ENCODE results near the gene ARHGAP23. TPM values are rescaled to one million over a fixed set of nuclear protein-coding genes. Genes with fewer than 3 reads are reported as not detected.

ARHGAP23 gene
- total RNA-seq, 1 experiment from 2014 or later = 129 TPM

GRCh38 chr17:38464723-38465390 is 36.6 kb downstream of the ARHGAP23 start:
- intact Hi-C loops (cut with micrococcal nuclease; ENCODE audit: unreplicated experiment) = loop anchor here (1.0 kb wide), 1 partner anchor 11 kb away; no protein-coding TSS in a partner anchor
- H4K20me1 ChIP-seq (ENCODE audit: insufficient read depth) = no peaks in the 10 kb centered on the region
- H3K4me3 ChIP-seq = no peak overlapping the region
- H3K4me1 ChIP-seq (replicated peaks; ENCODE audit: insufficient read depth) = no peaks in the 10 kb centered on the region; the same call in 1 of the 2 replicates
- DNase-seq = peak in 1 of 2 experiments; percentile 89
- H3F3A ChIP-seq (ENCODE audit: insufficient read depth, low read depth) = peaks cover 7% of the 10 kb centered on the region; the same call in 1 of the 2 replicates
- ChIA-PET POLR2A (ENCODE audit: unreplicated experiment) (interaction anchor here (0.5 to 2.1 kb wide), 3 partner anchors 13 to 380 kb away, joined by 12 to 53 read pairs (median 20); no protein-coding TSS in a partner anchor), CTCF (interaction anchor here (0.6 to 1.4 kb wide), 2 partner anchors 13 to 31 kb away, joined by 4 to 6 read pairs; no protein-coding TSS in a partner anchor)
- H3K27me3 ChIP-seq (ENCODE audit: insufficient read depth, low read depth) = no peaks in the 10 kb centered on the region
- BruUV-seq (replicated peaks) = no TSS peak
- no peaks in the 10 kb centered on the region for H3K9me2 ChIP-seq (ENCODE audit: insufficient read depth)
- no peak overlapping the region for H2AFZ ChIP-seq
- no peak for TF ChIP-seq EZH2 (IDR thresholded peaks at IDR 0.05; ENCODE audit: low read depth)
- TF ChIP-seq CTCF (conservative IDR thresholded peaks at IDR 0.05) = no peak
- no peaks in the 10 kb centered on the region for H3K9me3 ChIP-seq (ENCODE audit: insufficient read depth, low read depth)
- H3K27ac ChIP-seq = no peak overlapping the region
- H3K36me3 ChIP-seq (ENCODE audit: low read depth) = no peaks in the 10 kb centered on the region; the same call in 1 of the 2 replicates
- H3K4me2 ChIP-seq = no peak overlapping the region
- H3K79me2 ChIP-seq (ENCODE audit: low read depth) = no peaks in the 10 kb centered on the region

GRCh38 chr17:38465391-38466345 is 37.4 kb downstream of the ARHGAP23 start:
- intact Hi-C loops (cut with micrococcal nuclease; ENCODE audit: unreplicated experiment) = no loop called here
- peak in 1 of 2 experiments; percentile 69 for DNase-seq
- no peak overlapping the region for H2AFZ ChIP-seq
- TF ChIP-seq EZH2 (IDR thresholded peaks at IDR 0.05; ENCODE audit: low read depth) (no peak), CTCF (conservative IDR thresholded peaks at IDR 0.05) (no peak)
- H3K79me2 ChIP-seq (ENCODE audit: low read depth) = no peaks in the 10 kb centered on the region
- ChIA-PET POLR2A (ENCODE audit: unreplicated experiment) (interaction anchor here (0.9 to 2.1 kb wide), 2 partner anchors 14 to 22 kb away, joined by 5 to 53 read pairs; no protein-coding TSS in a partner anchor), CTCF (interaction anchor here (0.6 to 1.4 kb wide), 2 partner anchors 14 to 31 kb away, joined by 4 to 6 read pairs; no protein-coding TSS in a partner anchor)
- H3K4me1 ChIP-seq (replicated peaks; ENCODE audit: insufficient read depth) = no peaks in the 10 kb centered on the region; the same call in 1 of the 2 replicates
- H3K9me2 ChIP-seq (ENCODE audit: insufficient read depth) = no peaks in the 10 kb centered on the region
- H4K20me1 ChIP-seq (ENCODE audit: insufficient read depth) = no peaks in the 10 kb centered on the region
- H3K4me2 ChIP-seq = no peak overlapping the region
- no peak overlapping the region for H3K27ac ChIP-seq
- BruUV-seq (replicated peaks) = TSS peak; percentile 43
- H3F3A ChIP-seq (ENCODE audit: insufficient read depth, low read depth) = peaks cover 7% of the 10 kb centered on the region; the same call in 1 of the 2 replicates
- H3K4me3 ChIP-seq = no peak overlapping the region
- no peaks in the 10 kb centered on the region for H3K9me3 ChIP-seq (ENCODE audit: insufficient read depth, low read depth)
- no peaks in the 10 kb centered on the region for H3K27me3 ChIP-seq (ENCODE audit: insufficient read depth, low read depth)
- no peaks in the 10 kb centered on the region; the same call in 1 of the 2 replicates for H3K36me3 ChIP-seq (ENCODE audit: low read depth)
